ENCODE results near the gene APBB2. TPM values are rescaled to one million over a fixed set of nuclear protein-coding genes. Genes with fewer than 3 reads are reported as not detected.

APBB2 gene
- total and polyA plus RNA-seq, 2 experiments from 2014 or later: 35.8 to 74.8 TPM

DNA sequence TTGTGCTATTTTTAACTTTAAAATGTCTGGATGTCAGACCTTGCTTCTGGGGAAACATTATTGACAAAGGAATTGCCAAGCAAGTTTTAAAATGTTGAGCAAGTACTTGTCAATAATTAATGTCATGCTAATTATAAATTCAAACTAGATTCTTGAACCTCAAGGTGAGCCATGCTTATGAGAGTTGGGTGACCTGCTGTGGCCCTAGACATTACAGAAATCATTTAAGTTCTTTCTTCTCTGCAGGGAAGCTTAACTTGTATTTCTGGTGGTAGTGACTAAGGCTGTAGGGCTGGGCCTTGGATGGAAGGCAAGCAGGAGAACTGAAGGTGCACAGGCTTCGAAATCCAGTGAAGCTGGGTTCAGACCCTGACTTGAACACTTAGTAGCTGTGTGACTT lies 27.6 kb upstream of the APBB2 start (continued):
- TF ChIP-seq, protein P1, sequence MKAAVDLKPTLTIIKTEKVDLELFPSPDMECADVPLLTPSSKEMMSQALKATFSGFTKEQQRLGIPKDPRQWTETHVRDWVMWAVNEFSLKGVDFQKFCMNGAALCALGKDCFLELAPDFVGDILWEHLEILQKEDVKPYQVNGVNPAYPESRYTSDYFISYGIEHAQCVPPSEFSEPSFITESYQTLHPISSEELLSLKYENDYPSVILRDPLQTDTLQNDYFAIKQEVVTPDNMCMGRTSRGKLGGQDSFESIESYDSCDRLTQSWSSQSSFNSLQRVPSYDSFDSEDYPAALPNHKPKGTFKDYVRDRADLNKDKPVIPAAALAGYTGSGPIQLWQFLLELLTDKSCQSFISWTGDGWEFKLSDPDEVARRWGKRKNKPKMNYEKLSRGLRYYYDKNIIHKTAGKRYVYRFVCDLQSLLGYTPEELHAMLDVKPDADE (IDR thresholded peaks at IDR 0.05): no peak
- no peak for TF ChIP-seq STAT1 (IDR thresholded peaks at IDR 0.05; ENCODE audit: unreplicated experiment)
- no peak for TF ChIP-seq ZNF114 (CRISPR knock-in tag; IDR thresholded peaks at IDR 0.05)
- TF ChIP-seq CREB1 (CRISPR knock-in tag; IDR thresholded peaks at IDR 0.05; ENCODE audit: low read depth): no peak
- TF ChIP-seq JUNB (IDR thresholded peaks at IDR 0.05; ENCODE audit: unreplicated experiment): no peak
- TF ChIP-seq EZH2phosphoT487 (IDR thresholded peaks at IDR 0.05; ENCODE audit: unreplicated experiment): no peak

DNA sequence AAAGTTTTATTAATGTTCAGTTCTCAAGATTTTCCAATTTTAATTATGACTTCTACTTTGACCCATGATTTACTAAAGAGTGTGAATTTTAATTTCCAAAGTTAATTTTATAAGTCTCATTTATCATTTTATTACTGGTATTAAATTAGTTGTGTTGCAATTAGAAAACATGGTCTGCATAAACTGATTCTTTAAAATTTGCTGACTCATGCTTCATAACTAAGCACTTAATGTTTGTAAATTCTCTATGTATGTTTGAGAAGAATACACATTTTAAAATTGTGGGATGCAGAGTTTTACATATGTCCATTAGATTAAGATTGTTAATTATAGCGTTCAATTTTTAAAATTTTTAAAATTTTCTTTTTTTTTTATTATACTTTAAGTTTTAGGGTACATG lies 22.2 kb upstream of the APBB2 start:
- no peaks in the 10 kb centered on the region for H3K9me2 ChIP-seq (ENCODE audit: insufficient read depth)
- Mint-ChIP-seq H3K9me3 (0 out of 3 replicates have a peak, but pooled peaks cover 2% of the 10 kb centered on the region), H3K27ac (no peak overlapping the region), H3K27me3 (ENCODE audit: insufficient read depth, low read depth, poor library complexity) (peaks cover 5% of the 10 kb centered on the region), H3K36me3 (ENCODE audit: low read depth) (no peaks in the 10 kb centered on the region), H3K4me1 (no peaks in the 10 kb centered on the region), H3K4me3 (no peak overlapping the region)
- no peaks in the 10 kb centered on the region for H3F3A ChIP-seq (replicated peaks; ENCODE audit: low read depth)
- DNase-seq (ENCODE audit: low spot score) (no peak), ATAC-seq (no peak)
- no peak overlapping the region for H3K4me3 ChIP-seq
- no peaks in the 10 kb centered on the region for H3K36me3 ChIP-seq (ENCODE audit: insufficient read depth)
- no peak overlapping the region for H2AFZ ChIP-seq
- TF ChIP-seq, protein P2, sequence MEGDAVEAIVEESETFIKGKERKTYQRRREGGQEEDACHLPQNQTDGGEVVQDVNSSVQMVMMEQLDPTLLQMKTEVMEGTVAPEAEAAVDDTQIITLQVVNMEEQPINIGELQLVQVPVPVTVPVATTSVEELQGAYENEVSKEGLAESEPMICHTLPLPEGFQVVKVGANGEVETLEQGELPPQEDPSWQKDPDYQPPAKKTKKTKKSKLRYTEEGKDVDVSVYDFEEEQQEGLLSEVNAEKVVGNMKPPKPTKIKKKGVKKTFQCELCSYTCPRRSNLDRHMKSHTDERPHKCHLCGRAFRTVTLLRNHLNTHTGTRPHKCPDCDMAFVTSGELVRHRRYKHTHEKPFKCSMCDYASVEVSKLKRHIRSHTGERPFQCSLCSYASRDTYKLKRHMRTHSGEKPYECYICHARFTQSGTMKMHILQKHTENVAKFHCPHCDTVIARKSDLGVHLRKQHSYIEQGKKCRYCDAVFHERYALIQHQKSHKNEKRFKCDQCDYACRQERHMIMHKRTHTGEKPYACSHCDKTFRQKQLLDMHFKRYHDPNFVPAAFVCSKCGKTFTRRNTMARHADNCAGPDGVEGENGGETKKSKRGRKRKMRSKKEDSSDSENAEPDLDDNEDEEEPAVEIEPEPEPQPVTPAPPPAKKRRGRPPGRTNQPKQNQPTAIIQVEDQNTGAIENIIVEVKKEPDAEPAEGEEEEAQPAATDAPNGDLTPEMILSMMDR (conservative IDR thresholded peaks at IDR 0.05; ENCODE audit: low read depth in 2 of 2): no peak
- no peak for TF ChIP-seq NANOG (IDR thresholded peaks at IDR 0.05; ENCODE audit: borderline replicate concordance)
- TF ChIP-seq CREB1 (CRISPR knock-in tag; IDR thresholded peaks at IDR 0.05; ENCODE audit: low read depth): no peak
- no peak for TF ChIP-seq STAT1 (IDR thresholded peaks at IDR 0.05; ENCODE audit: unreplicated experiment)
- TF ChIP-seq EZH2phosphoT487 (IDR thresholded peaks at IDR 0.05; ENCODE audit: unreplicated experiment): no peak
- no peak overlapping the region for H3K27ac ChIP-seq (ENCODE audit: low read depth)
- no peaks in the 10 kb centered on the region for H3K27me3 ChIP-seq (ENCODE audit: insufficient read depth)
- no peak overlapping the region for H3K4me2 ChIP-seq
- no peaks in the 10 kb centered on the region for H4K20me1 ChIP-seq (replicated peaks; ENCODE audit: insufficient read depth)
- H3K4me1 ChIP-seq (ENCODE audit: insufficient read depth): no peaks in the 10 kb centered on the region
- no peaks in the 10 kb centered on the region for H3K79me2 ChIP-seq (replicated peaks; ENCODE audit: insufficient read depth)

DNA sequence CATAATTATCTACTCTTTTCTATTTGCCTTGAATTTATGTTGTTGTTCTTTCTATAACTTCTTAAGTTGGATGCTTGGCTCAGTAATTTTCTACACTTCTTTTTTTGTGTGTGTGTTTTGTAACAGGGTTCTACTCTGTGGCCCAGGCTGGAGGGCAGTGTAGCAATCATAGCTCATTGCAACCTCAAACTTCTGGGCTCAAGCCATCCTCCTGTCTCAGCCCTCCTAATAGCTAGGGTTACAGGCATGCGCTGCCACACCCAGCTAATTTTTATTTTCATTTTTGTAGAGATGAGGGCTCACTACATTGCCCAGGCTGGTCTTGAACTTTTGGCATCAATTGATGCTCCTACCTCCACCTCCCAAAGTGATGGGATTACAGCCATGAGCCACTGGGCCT lies 21.7 kb upstream of the APBB2 start:
- H3K4me1 Mint-ChIP-seq: no peaks in the 10 kb centered on the region
- H3F3A ChIP-seq (replicated peaks; ENCODE audit: low read depth): no peaks in the 10 kb centered on the region
- no peaks in the 10 kb centered on the region for H4K20me1 ChIP-seq (replicated peaks; ENCODE audit: insufficient read depth)
- no peaks in the 10 kb centered on the region for H3K36me3 ChIP-seq (ENCODE audit: insufficient read depth)
- no peaks in the 10 kb centered on the region for H3K36me3 Mint-ChIP-seq (ENCODE audit: low read depth)
- H3K79me2 ChIP-seq (replicated peaks; ENCODE audit: insufficient read depth): no peaks in the 10 kb centered on the region
- 0 out of 3 replicates have a peak, but pooled peaks cover 2% of the 10 kb centered on the region for H3K9me3 Mint-ChIP-seq
- H3K4me1 ChIP-seq (ENCODE audit: insufficient read depth): no peaks in the 10 kb centered on the region
- ATAC-seq: no peak
- H3K27me3 Mint-ChIP-seq (ENCODE audit: insufficient read depth, low read depth, poor library complexity): peaks cover 5% of the 10 kb centered on the region
- no peak overlapping the region for H2AFZ ChIP-seq
- no peak overlapping the region for H3K27ac ChIP-seq (ENCODE audit: low read depth)
- no peaks in the 10 kb centered on the region for H3K27me3 ChIP-seq (ENCODE audit: insufficient read depth)
- no peak overlapping the region for H3K27ac Mint-ChIP-seq
- H3K4me2 ChIP-seq: no peak overlapping the region
- no peak overlapping the region for H3K4me3 ChIP-seq
- no peaks in the 10 kb centered on the region for H3K9me2 ChIP-seq (ENCODE audit: insufficient read depth)
- DNase-seq (ENCODE audit: low spot score): no peak
- no peak overlapping the region for H3K4me3 Mint-ChIP-seq
- TF ChIP-seq EZH2 (IDR thresholded peaks at IDR 0.05; ENCODE audit: low read depth, unreplicated experiment): no peak
